GM12878 (cell line): ENCODE measurements around the gene PLEKHS1. TPM values are rescaled to one million over a fixed set of nuclear protein-coding genes. Genes with fewer than 3 reads are reported as not detected.

ENCODE experiments used
- ATAC-seq: fragments of 200-7000 bp; cut with Tn5 transposase; 3 replicates; pipeline ENCODE4 v1.9.1; 2020; ENCODE audit warnings: mild to moderate bottlenecking, moderate library complexity
- BruUV-seq: library from RNA; stranded (reverse); fragments of 400-500 nt; replicated peaks from 2 replicates; lab custom pipeline; 2021; lab: Mats Ljungman, UMichigan
- CTCF ChIA-PET: fragments of 300-600 bp; sonication (Branson Sonifier 250); formaldehyde crosslinking; extraction: SDS; loops from one replicate; lab custom pipeline; 2021; ENCODE audit warnings: inconsistent platforms; lab: Yijun Ruan, JAX
- POLR2A ChIA-PET: fragments of 350-600 bp; formaldehyde crosslinking; extraction: SDS; loops from one replicate; lab custom pipeline; 2021; ENCODE audit warnings: inconsistent platforms; lab: Charles Lee
- RAD21 ChIA-PET: fragments of 300-600 bp; sonication (Branson Sonifier 250); formaldehyde crosslinking; loops from one replicate; lab custom pipeline; 2023; ENCODE audit warnings: antibody characterized with exemption; ENCODE audit not compliant: unreplicated experiment; lab: Charles Lee
- SMC1A ChIA-PET: fragments of 300-600 bp; sonication (Branson Sonifier 250); formaldehyde crosslinking; loops from one replicate; lab custom pipeline; 2023; ENCODE audit not compliant: unreplicated experiment, uncharacterized antibody; lab: Charles Lee
- DNase-seq: peaks from one replicate; pipeline ENCODE4 v3.0.0-alpha.2; 2011; ENCODE audit warnings: low read depth, low spot score
- FAIRE-seq: peaks from 3 replicates; lab custom pipeline; 2011; peaks lifted over from hg19 to GRCh38; lab: Jason Lieb, UNC
- H2AFZ ChIP-seq: 2 replicates; pipeline ENCODE4 v1.6.0; 2011; ENCODE audit warnings: low read depth, low read length, control low read depth; ENCODE audit not compliant: control insufficient read depth
- H3K27ac ChIP-seq: 2 replicates; pipeline ENCODE4 v1.5.1; 2011; ENCODE audit warnings: control low read depth; ENCODE audit not compliant: control insufficient read depth, insufficient read depth
- H3K27me3 ChIP-seq, 2 experiments: replicated peaks in 1 of 2; 2 replicates each; pipeline versions ENCODE4 v1.6.0 to v1.6.1; 2011; ENCODE audit warnings: low read length in 1 of 2; ENCODE audit not compliant: control insufficient read depth in 2 of 2, insufficient read depth in 2 of 2
- H3K36me3 ChIP-seq, 2 experiments: 2 replicates each; pipeline ENCODE4 v1.5.1; 2011; ENCODE audit warnings: low read length in 1 of 2; ENCODE audit not compliant: control insufficient read depth in 2 of 2, insufficient read depth in 2 of 2
- H3K4me1 ChIP-seq: 2 replicates; pipeline ENCODE4 v1.6.1; 2011; ENCODE audit warnings: mild to moderate bottlenecking, low read length, moderate library complexity, mixed read lengths; ENCODE audit not compliant: control insufficient read depth, insufficient read depth
- H3K4me2 ChIP-seq: 2 replicates; pipeline ENCODE4 v1.6.0; 2011; ENCODE audit warnings: control low read depth; ENCODE audit not compliant: control insufficient read depth, insufficient read depth
- H3K4me3 ChIP-seq: fragments of 200-600 bp; sonication (generic); 2 replicates; pipeline ENCODE4 v1.5.1; 2016
- H3K79me2 ChIP-seq: 2 replicates; pipeline ENCODE4 v1.6.0; 2011; ENCODE audit warnings: low read length; ENCODE audit not compliant: control insufficient read depth, insufficient read depth
- H3K9ac ChIP-seq: 2 replicates; pipeline ENCODE4 v1.8.0; 2011; ENCODE audit warnings: low read length, control low read depth, mixed read lengths; ENCODE audit not compliant: control insufficient read depth, insufficient read depth
- H3K9me3 ChIP-seq: replicated peaks from 3 replicates; pipeline ENCODE4 v1.5.1; 2011; ENCODE audit warnings: mild to moderate bottlenecking, low read length; ENCODE audit not compliant: control insufficient read depth, insufficient read depth
- H4K20me1 ChIP-seq: 2 replicates; pipeline ENCODE4 v1.6.0; 2011; ENCODE audit not compliant: control insufficient read depth, insufficient read depth
- BMI1 ChIP-seq: fragments of 450-650 bp; IDR thresholded peaks from 2 replicates; pipeline ENCODE4 v1.6.1; 2016; ENCODE audit warnings: mild to moderate bottlenecking, moderate library complexity, borderline replicate concordance
- CHD1 ChIP-seq: IDR thresholded peaks from 2 replicates; pipeline ENCODE4 v1.6.1; 2012; ENCODE audit warnings: low read depth, low read length, improper control_type of control experiment
- EP300 ChIP-seq, 2 experiments: fragments of 150-350 bp in 1 of 2; IDR thresholded peaks; 2 replicates each; pipeline ENCODE4 v1.6.1; 2011 to 2012; ENCODE audit warnings: low read depth in 2 of 2, low read length in 2 of 2, borderline replicate concordance in 1 of 2, improper control_type of control experiment in 1 of 2, inconsistent platforms in 1 of 2; ENCODE audit not compliant: control insufficient read depth in 1 of 2
- GABPA ChIP-seq: IDR thresholded peaks from 2 replicates; pipeline ENCODE4 v1.6.1; 2014; ENCODE audit warnings: antibody characterized with exemption, low read depth, mild to moderate bottlenecking, inconsistent platforms
- HCFC1 ChIP-seq: fragments of 150-350 bp; IDR thresholded peaks from 2 replicates; pipeline ENCODE4 v1.6.1; 2014; ENCODE audit warnings: low read length
- IRF5 ChIP-seq: fragments of 450-650 bp; IDR thresholded peaks from 2 replicates; pipeline ENCODE4 v1.6.1; 2017; ENCODE audit warnings: borderline replicate concordance
- NFIC ChIP-seq: IDR thresholded peaks from 2 replicates; pipeline ENCODE4 v1.6.1; 2012; ENCODE audit warnings: low read depth, mild to moderate bottlenecking, inconsistent platforms, low read length, moderate library complexity
- NKRF ChIP-seq: fragments of 450-650 bp; conservative IDR thresholded peaks from 2 replicates; pipeline ENCODE4 v1.6.1; 2017; ENCODE audit warnings: mild to moderate bottlenecking, moderate library complexity
- NRF1 ChIP-seq: conservative IDR thresholded peaks from 2 replicates; pipeline ENCODE4 v1.6.1; 2011; ENCODE audit warnings: mild to moderate bottlenecking, low read depth, low read length, improper control_type of control experiment
- RUNX3 ChIP-seq: IDR thresholded peaks from 2 replicates; pipeline ENCODE4 v1.6.1; 2012; ENCODE audit warnings: low read length, inconsistent platforms
- SMARCA5 ChIP-seq: fragments of 450-650 bp; IDR thresholded peaks from 2 replicates; pipeline ENCODE4 v1.6.1; 2017; ENCODE audit warnings: mild to moderate bottlenecking
- STAT3 ChIP-seq: IDR thresholded peaks from 2 replicates; pipeline ENCODE4 v1.6.1; 2011; ENCODE audit warnings: low read depth, low read length, improper control_type of control experiment
- WGBS: methylation state at CpG from one replicate; pipeline ENCODE4 v1.1.6; 2016; ENCODE audit warnings: low lambda C conversion rate; ENCODE audit not compliant: insufficient replicate concordance, insufficient coverage; ENCODE audit errors: missing lambda C conversion rate; 5-methylcytosine and 5-hydroxymethylcytosine counted together
- in situ Hi-C: fragments of 300-500 bp; cut with MboI; formaldehyde crosslinking; loops from 9 replicates; pipeline ENCODE4 v1.14.3; 2018; ENCODE audit warnings: mixed read lengths
- intact Hi-C: fragments of 100-400 bp; cut with micrococcal nuclease; formaldehyde crosslinking; loops from one replicate; pipeline ENCODE4 v1.14.2; 2022; ENCODE audit not compliant: unreplicated experiment
- polyA plus RNA-seq, 11 experiments: library from polyadenylated mRNA; depleted of rRNA in 4 of 11; unstranded in 6 of 11; stranded (reverse) in 5 of 11; fragments of >200 nt; fragmentation: Nextera tagmentation in 4 of 11; fragmentation: Illumina TruSeq in 1 of 11; extraction: Ambion mirVana in 4 of 11; extraction: Trizol in 1 of 11; gene quantifications; 1 replicate in 1 of 11; 2 replicates in 10 of 11; pipeline versions ENCODE4 v1.2.1 to v1.2.3, GENCODE V29; 2011 to 2016; ENCODE audit warnings: inconsistent platforms in 2 of 11, missing spikeins in 2 of 11, low read depth in 1 of 11
- total RNA-seq, 4 experiments: library from RNA; depleted of rRNA in 3 of 4; stranded (reverse); fragments of >200 nt in 3 of 4; fragmentation: Illumina TruSeq in 1 of 4; extraction: Trizol in 1 of 4; gene quantifications; 2 replicates each; pipeline versions ENCODE4 v1.2.1 to v1.2.3, GENCODE V29; 2013 to 2021

PLEKHS1 gene
- total and polyA plus RNA-seq, 10 of the 15 experiments (the other 5 are each of a cell fraction or from before 2014, with no cell fraction given): 0.04 to 0.17 TPM; not detected in 8

DNA sequence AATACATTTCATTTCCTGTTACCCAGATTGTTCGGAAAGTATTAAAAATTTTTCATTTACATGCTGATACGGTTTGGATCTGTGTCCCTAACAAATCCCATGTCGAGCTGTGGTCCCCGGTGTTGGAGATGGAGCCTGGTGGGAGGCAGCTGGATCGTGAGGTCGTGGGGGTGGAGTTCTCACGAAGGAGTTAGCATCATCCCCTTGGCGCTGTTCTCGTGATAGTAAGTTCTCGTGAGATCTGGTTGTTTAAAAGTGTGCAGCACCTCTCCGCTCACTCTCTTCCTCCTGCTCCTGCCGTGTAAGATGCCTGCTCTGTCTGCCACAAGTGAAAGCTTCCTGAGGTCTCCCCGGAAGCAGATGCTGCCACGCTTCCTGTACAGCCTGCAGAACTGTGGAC, 30.9 kb downstream of the PLEKHS1 start (continued):
- no peak for TF ChIP-seq SMARCA5
- TF ChIP-seq RUNX3: no peak
- TF ChIP-seq CHD1: no peak
- TF ChIP-seq HCFC1: no peak
- no peak for TF ChIP-seq STAT3
- TF ChIP-seq BMI1: no peak

DNA sequence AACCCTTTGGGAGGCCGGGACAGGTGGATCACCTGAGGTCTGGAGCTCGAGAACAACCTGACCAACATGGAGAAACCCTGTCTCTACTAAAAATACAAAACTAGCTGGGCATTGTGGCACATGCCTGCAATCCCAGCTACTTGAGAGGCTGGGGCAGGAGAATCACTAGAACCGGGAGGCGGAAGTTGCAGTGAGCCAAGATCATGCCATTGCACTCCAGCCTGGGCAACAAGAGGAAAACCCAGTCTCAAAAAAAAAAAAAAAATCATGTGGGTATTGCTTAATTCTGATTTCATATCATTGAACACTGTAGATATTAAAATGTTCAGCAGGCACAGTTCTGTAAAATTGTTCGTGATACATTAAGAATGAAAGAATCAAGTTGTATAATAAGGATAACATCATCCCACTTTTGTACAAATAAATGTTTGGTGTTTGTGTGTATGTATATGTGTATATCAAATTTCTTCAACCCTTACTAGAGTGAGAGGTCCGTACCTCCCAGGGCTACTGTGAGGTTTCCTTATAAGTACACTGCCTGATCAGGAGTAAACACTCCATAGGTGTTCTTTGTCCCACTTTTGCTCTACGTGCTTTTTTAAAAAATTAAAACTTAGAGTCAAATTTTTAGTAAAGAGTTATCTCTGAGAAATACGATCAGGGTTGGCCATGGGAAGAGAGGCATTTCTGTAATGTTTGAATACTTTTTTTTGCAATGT, 31.7 kb downstream of the PLEKHS1 start:
- Histone ChIP-seq H3K27ac (no peak overlapping the region), H3K79me2 (no peaks in the 10 kb centered on the region)
- SMC1A ChIA-PET: no interaction called here
- RAD21 ChIA-PET: no interaction called here
- in situ Hi-C loops: no loop called here
- BruUV-seq: no TSS peak
- no peak for DNase-seq
- CTCF ChIA-PET: interaction anchor here (0.7 kb wide), 1 partner anchor 179 kb away, joined by 3 read pairs; no protein-coding TSS in a partner anchor
- TF ChIP-seq NFIC (no peak), NRF1 (no peak), GABPA (no peak), IRF5 (no peak), EP300 (IDR thresholded peaks at IDR 0.05; ENCODE audit: borderline replicate concordance in 1 of 2, control insufficient read depth in 1 of 2, low read depth in 2 of 2, low read length in 2 of 2) (no peak), NKRF (no peak), SMARCA5 (no peak)
- TF ChIP-seq, all 136 proteins: peak for 0
- 44% methylated on average over 8 of the region's 8 CpGs for WGBS
- intact Hi-C loops: loop anchor here (5.0 kb wide), 1 partner anchor 76 kb away; no protein-coding TSS in a partner anchor
- H3K4me1 ChIP-seq: no peaks in the 10 kb centered on the region
- FAIRE-seq (no peak), ATAC-seq (no peak)
- H2AFZ ChIP-seq: no peak overlapping the region
- H3K4me2 ChIP-seq: no peak overlapping the region
- POLR2A ChIA-PET: no interaction called here
- no peaks in the 10 kb centered on the region for H3K36me3 ChIP-seq
- H3K27me3 ChIP-seq: no peaks in the 10 kb centered on the region
- H3K9ac ChIP-seq: no peak overlapping the region
- H3K4me3 ChIP-seq: no peak overlapping the region
- no peaks in the 10 kb centered on the region for H3K9me3 ChIP-seq
- no peaks in the 10 kb centered on the region for H4K20me1 ChIP-seq
